Activated T-cell treated with anti-CD3 and anti-CD28 coated beads for 24 hours (primary cell): Measurements from ENCODE around the gene PCDHA12.
"Not testable (repeated sequence)": the region's sequence is repeated elsewhere in the genome, so short reads cannot be mapped to it uniquely, and the experiment has no call there.

Experiments
- DNase-seq: peaks from one replicate; pipeline ENCODE4 v3.0.0-alpha.2; 2020; ENCODE audit warnings: low read depth

PCDHA12 gene

GRCh38 chr5:140875085-140876065 lies at the start of gene PCDHA12:
Gene PCDHA12, plus strand, starts transcription at chr5:140875308. Its CDS starts 165 bp downstream, at chr5:140875473.
- DNase-seq, result no peak

GRCh38 chr5:140827704-140828361 lies 47.3 kb upstream of the PCDHA12 start, which contains the start of gene PCDHA6:
Gene PCDHA6, plus strand, starts transcription at chr5:140827960. Its CDS starts 132 bp downstream, at chr5:140828092.
- no peak for DNase-seq

GRCh38 chr5:140828362-140828737 lies 46.8 kb upstream of the PCDHA12 start:
- DNase-seq, result no peak

GRCh38 chr5:140829511-140830501 lies 45.3 kb upstream of the PCDHA12 start:
- DNase-seq, result not testable (repeated sequence)

GRCh38 chr5:140833993-140834392 lies 41.1 kb upstream of the PCDHA12 start, which contains the start of gene PCDHA7:
Gene PCDHA7, plus strand, starts transcription at chr5:140834269. Its CDS starts 115 bp downstream, at chr5:140834384.
- no peak for DNase-seq

- not testable (repeated sequence) for DNase-seq
These were observed 40.6 kb upstream of the PCDHA12 start for GRCh38 chr5:140834439-140835008.

GRCh38 chr5:140835622-140836510 lies 39.2 kb upstream of the PCDHA12 start:
- DNase-seq, result no peak

- no peak for DNase-seq
These were observed 33.8 kb upstream of the PCDHA12 start, which contains the start of gene PCDHA8 for GRCh38 chr5:140840978-140841962. Gene PCDHA8, plus strand, starts transcription at chr5:140841187. Its CDS starts 135 bp downstream, at chr5:140841322.

GRCh38 chr5:140842798-140843733 lies 32.0 kb upstream of the PCDHA12 start:
- DNase-seq, result no peak

GRCh38 chr5:140848139-140849102 lies 26.7 kb upstream of the PCDHA12 start, which contains the start of gene PCDHA9:
Gene PCDHA9, plus strand, starts transcription at chr5:140848382. Its CDS starts 114 bp downstream, at chr5:140848496.
- not testable (repeated sequence) for DNase-seq

- DNase-seq, result not testable (repeated sequence)
These were observed 25.1 kb upstream of the PCDHA12 start for GRCh38 chr5:140849831-140850634.

GRCh38 chr5:140855772-140856674 lies 19.1 kb upstream of the PCDHA12 start, which contains the start of gene PCDHA10:
Gene PCDHA10, plus strand, starts transcription at chr5:140855897. Its CDS starts 152 bp downstream, at chr5:140856049.
- DNase-seq, result no peak

GRCh38 chr5:140857177-140857986 lies 17.7 kb upstream of the PCDHA12 start:
- DNase-seq, result no peak

- DNase-seq, result no peak
These were observed 17.2 kb upstream of the PCDHA12 start for GRCh38 chr5:140857987-140858240.
